Right ventricle myocardium superior (tissue), 1 donor: ENCODE measurements around the gene NPFFR2. TPM values are rescaled to one million over a fixed set of nuclear protein-coding genes. Genes with fewer than 3 reads are reported as not detected.
"Not testable (repeated sequence)": the region's sequence is repeated elsewhere in the genome, so short reads cannot be mapped to it uniquely, and the experiment has no call there.

Experiments
- ATAC-seq: fragments of 200-7000 bp; cut with Tn5 transposase; one replicate; pipeline ENCODE4 v1.9.1; 2020; ENCODE audit warnings: mild to moderate bottlenecking; ENCODE audit not compliant: poor library complexity
- DNase-seq: peaks from one replicate; pipeline ENCODE4 v3.0.0-alpha.2; 2020
- intact Hi-C: fragments of 100-400 bp; cut with DNase I; formaldehyde crosslinking; loops from one replicate; pipeline ENCODE4 v1.11.2; 2022
- total RNA-seq: library from RNA; stranded (reverse); fragmentation: NEBNext Ultra II Directional; extraction: Animal tissue kit (Norgen Biotek cat#: 25700); gene quantifications from one replicate; pipeline ENCODE4 v1.2.1, GENCODE V29; 2021
- donor health status: DM: no; HTN: yes; CAD: no; lungs with severe emphysema.

Gene NPFFR2
- total RNA-seq, 1 donor from 2014 or later, result not detected

- ATAC-seq, result no peak
- intact Hi-C loops, result no loop called here
- DNase-seq, result no peak
These were observed 77.6 kb downstream of the NPFFR2 start for GRCh38 chr4:72109364-72109763.

DNA sequence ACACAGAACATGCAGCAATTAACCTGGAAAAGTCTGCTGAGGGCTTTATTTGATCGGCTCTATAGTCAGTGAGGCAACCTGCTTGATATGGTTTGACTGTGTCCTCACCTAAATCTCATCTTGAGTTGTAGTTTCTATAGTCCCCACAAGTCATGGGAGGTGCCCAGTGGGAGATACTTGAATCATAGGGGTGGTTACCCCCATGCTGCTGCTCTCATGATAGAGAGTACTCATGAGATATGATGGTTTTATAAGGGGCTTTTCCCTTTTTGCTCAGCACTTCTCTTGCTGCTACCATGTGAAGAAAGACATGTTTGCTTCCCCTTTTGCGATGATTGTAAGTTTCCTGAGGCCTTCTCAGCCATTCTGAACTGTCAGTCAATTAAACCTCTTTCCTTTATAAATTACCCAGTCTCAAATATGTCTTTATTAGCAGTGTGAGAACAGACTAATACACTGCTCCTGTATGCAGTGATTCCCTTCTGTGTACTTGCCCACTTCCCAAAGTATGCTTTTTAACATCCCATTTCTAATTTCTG, 78.2 kb downstream of the NPFFR2 start:
- DNase-seq, result no peak
- ATAC-seq, result no peak
- intact Hi-C loops, result no loop called here

GRCh38 chr4:72110886-72111285, 79.1 kb downstream of the NPFFR2 start:
- intact Hi-C loops, result no loop called here
- ATAC-seq (no peak), DNase-seq (no peak)

DNA sequence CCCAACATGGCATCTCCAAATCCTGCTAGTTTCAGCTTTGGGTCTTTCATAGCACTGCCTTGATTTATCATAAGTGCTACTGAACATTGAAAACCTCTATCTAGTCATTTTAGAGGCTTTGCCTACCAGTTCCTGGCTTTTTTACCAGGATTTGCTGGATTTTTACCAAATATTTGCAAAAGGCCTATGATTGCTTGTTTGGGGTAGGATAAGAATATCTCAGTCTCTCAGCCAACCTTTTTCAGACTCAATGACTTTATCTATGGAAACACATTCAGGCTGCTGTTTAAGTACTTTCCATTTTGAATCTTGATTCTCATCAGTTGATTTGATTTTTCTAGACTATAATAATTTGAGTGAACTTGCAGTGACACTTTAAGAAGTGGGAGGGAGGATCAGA, 80.1 kb downstream of the NPFFR2 start:
- ATAC-seq, result no peak
- DNase-seq, result no peak
- intact Hi-C loops, result no loop called here

GRCh38 chr4:72112514-72113156, 80.8 kb downstream of the NPFFR2 start:
- intact Hi-C loops, result no loop called here
- ATAC-seq, result no peak

GRCh38 chr4:72118017-72118416, 86.2 kb downstream of the NPFFR2 start:
- ATAC-seq (no peak), DNase-seq (no peak)
- intact Hi-C loops, result no loop called here

More at GRCh38 chr4:72112514-72113156, 80.8 kb downstream of the NPFFR2 start:
- DNase-seq, result no peak

GRCh38 chr4:72119946-72120345, 88.1 kb downstream of the NPFFR2 start:
- ATAC-seq (no peak), DNase-seq (no peak)
- intact Hi-C loops, result no loop called here

DNA sequence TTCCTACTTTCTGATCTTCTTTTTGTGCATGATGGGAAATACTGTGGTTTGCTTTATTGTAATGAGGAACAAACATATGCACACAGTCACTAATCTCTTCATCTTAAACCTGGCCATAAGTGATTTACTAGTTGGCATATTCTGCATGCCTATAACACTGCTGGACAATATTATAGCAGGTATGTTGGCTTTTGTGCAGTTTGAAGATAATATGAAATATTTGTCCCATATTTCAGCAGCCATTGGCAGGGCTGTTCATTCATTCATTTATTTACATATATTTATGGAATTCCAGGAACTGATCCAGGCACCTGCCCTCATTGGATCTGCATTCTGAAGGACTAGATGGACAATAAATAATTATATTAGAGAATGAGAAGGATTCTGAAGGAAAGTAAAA, 96.9 kb downstream of the NPFFR2 start:
- intact Hi-C loops, result no loop called here
- DNase-seq (no peak), ATAC-seq (no peak)

- ATAC-seq, result no peak
- intact Hi-C loops, result no loop called here
These were observed 104.6 kb downstream of the NPFFR2 start for GRCh38 chr4:72136429-72136828.

DNA sequence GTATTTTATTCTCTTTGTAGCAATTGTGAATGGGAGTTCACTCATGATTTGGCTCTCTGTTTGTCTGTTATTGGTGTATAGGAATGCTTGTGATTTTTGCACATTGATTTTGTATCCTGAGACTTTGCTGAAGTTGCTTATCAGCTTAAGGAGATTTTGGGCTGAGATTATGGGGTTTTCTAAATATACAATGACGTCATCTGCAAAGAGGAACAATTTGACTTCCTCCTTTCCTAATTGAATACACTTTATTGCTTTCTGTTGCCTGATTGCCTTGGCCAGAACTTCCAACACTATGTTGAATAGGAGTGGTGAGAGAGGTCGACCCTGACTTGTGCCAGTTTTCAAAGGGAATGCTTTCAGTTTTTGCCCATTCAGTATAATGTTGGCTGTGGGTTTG, 108.2 kb downstream of the NPFFR2 start:
- intact Hi-C loops, DNase-seq: not testable (repeated sequence)

More at GRCh38 chr4:72136429-72136828, 104.6 kb downstream of the NPFFR2 start:
- no peak for DNase-seq

DNA sequence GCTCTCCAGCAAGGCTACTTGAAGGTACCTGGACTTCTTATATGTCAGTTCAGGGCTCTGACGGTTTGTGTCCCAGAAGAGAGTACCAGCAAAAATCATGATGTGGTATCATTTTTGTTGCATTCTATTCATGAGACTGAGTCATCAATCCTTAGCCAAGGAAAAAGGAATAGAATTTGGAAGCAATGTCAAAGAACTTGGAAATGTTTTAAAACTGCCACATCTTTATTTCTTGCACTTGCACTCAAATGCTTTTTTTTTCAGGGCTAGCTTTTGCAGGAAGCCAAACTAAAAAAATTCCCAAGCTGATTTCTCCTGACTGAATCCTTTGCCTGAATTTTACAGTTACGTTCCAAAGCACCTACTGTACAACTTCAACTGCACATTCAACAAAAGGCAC, 112.4 kb downstream of the NPFFR2 start:
- no peak for DNase-seq
- no peak for ATAC-seq
- intact Hi-C loops, result no loop called here

More for the DNA sequence above, 108.2 kb downstream of the NPFFR2 start:
- ATAC-seq, result not testable (repeated sequence)

- intact Hi-C loops, result no loop called here
- ATAC-seq (no peak), DNase-seq (no peak)
These were observed 120.9 kb downstream of the NPFFR2 start for GRCh38 chr4:72152731-72153130.

GRCh38 chr4:72153634-72154033, 121.8 kb downstream of the NPFFR2 start:
- ATAC-seq, intact Hi-C loops, DNase-seq: not testable (repeated sequence)

DNA sequence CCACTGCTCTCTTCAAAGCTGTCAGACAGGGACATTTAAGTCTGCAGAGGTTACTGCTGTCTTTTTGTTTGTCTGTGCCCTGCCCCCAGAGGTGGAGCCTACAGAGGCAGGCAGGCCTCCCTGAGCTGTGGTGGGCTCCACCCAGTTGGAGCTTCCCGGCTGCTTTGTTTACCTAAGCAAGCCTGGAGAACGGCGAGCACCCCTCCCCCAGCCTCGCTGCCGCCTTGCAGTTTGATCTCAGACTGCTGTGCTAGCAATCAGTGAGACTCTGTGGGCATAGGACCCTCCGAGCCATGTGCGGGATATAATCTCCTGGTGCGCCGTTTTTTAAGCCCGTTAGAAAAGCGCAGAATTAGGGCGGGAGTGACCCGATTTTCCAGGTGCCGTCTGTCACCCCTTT, 137.5 kb downstream of the NPFFR2 start:
- ATAC-seq, intact Hi-C loops, DNase-seq: not testable (repeated sequence)

DNA sequence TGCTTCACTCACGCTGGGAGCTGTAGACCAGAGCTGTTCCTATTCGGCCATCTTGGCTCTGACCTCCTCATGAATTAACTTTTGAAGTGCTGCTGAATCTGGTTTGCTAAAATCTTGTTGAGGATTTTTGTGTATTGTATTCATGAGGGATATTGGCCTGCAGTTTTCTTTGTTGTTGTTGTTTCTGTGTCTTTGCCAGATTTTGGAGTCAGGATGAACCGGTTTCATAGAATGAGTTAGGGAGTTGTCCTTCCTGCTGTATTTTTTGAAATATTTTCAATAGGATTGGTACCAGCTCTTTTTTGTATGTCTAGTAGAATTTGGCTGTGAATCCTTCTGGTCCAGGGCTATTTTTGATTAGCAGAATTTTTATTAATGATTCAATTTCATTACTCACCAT, 138.1 kb downstream of the NPFFR2 start:
- no peak for ATAC-seq
- DNase-seq, result no peak
- intact Hi-C loops, result no loop called here

- DNase-seq (no peak), ATAC-seq (no peak)
- intact Hi-C loops, result no loop called here
These were observed 140.0 kb downstream of the NPFFR2 start for GRCh38 chr4:72171761-72172160.

DNA sequence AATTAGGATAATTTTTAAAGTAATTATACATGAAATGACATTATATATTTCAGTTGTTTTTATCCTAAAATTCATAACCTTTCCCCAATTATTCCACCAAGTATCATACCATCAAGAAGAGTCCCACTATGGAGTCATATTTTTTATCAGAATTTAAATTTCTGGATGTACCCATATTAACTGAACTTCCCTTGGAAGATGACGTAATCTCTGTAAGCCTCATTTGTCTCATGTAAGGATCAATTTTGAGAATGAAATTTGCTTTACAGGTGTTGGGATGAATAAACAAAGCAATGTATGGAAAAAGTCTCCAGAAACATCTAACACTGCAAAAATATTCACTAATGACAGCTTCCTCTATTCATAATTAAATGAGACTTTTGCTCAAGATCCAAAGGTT, 147.5 kb downstream of the NPFFR2 start:
- intact Hi-C loops, result no loop called here
- no peak for DNase-seq
- no peak for ATAC-seq

DNA sequence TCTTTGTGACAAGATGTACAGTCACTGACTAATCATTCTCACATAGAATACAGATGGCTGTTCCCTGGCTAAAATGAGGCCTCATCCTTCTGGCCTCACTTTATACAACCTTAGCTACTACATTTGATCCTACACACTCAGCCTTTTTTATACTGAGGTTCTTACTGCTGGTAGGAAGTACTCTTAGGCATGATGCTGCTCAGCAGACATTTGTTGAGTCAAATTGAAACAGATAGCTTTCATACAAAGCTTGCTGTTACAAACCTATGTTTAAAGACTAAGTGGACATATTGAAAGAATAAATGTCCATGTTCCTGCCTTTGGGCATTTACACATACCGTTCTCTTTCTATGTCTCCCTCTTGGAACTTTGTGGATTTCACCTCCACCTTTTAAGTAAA, 154.9 kb downstream of the NPFFR2 start:
- intact Hi-C loops, result no loop called here
- ATAC-seq (no peak), DNase-seq (no peak)

GRCh38 chr4:72194046-72194445, 162.2 kb downstream of the NPFFR2 start:
- DNase-seq (no peak), ATAC-seq (no peak)
- intact Hi-C loops, result no loop called here

- ATAC-seq, result no peak
- no peak for DNase-seq
- intact Hi-C loops, result no loop called here
These were observed 162.7 kb downstream of the NPFFR2 start for GRCh38 chr4:72194453-72194852.
